Measurements from ENCODE around the gene ALKBH6.

ALKBH6 gene

GRCh38 chr19:36025541-36025940 is 11.5 kb upstream of the ALKBH6 start:
- H3K27ac ChIP-seq (ENCODE audit: low read length): no peak overlapping the region
- H3K79me2 ChIP-seq (ENCODE audit: insufficient read depth, low read length): no peaks in the 10 kb centered on the region
- no peak overlapping the region for H3K4me3 ChIP-seq (ENCODE audit: low read depth in 1 of 2, low read length in 2 of 2)
- H3K27me3 ChIP-seq (ENCODE audit: insufficient read depth, low read length, poor library complexity): no peaks in the 10 kb centered on the region
- peaks cover 66% of the 10 kb centered on the region for H3K36me3 ChIP-seq (ENCODE audit: insufficient read depth, low read length)
- DNase-seq (no peak), ATAC-seq (ENCODE audit: insufficient read depth, low read depth) (no peak)
- H3K4me1 ChIP-seq (ENCODE audit: insufficient read depth, low read length): no peaks in the 10 kb centered on the region
- H2AFZ ChIP-seq (ENCODE audit: low read depth, low read length): no peak overlapping the region
- H3K4me2 ChIP-seq (ENCODE audit: insufficient read depth, low read length): no peak overlapping the region
- H4K20me1 ChIP-seq (ENCODE audit: insufficient read depth, low read length): no peaks in the 10 kb centered on the region; the same call in 1 of the 2 replicates
- H3K9me3 ChIP-seq (ENCODE audit: insufficient read depth, low read length, severe bottlenecking): no peaks in the 10 kb centered on the region
- no peak for TF ChIP-seq EZH2 (IDR thresholded peaks at IDR 0.05; ENCODE audit: borderline replicate concordance, low read depth, low read length, severe bottlenecking)
- TF ChIP-seq, protein P1, sequence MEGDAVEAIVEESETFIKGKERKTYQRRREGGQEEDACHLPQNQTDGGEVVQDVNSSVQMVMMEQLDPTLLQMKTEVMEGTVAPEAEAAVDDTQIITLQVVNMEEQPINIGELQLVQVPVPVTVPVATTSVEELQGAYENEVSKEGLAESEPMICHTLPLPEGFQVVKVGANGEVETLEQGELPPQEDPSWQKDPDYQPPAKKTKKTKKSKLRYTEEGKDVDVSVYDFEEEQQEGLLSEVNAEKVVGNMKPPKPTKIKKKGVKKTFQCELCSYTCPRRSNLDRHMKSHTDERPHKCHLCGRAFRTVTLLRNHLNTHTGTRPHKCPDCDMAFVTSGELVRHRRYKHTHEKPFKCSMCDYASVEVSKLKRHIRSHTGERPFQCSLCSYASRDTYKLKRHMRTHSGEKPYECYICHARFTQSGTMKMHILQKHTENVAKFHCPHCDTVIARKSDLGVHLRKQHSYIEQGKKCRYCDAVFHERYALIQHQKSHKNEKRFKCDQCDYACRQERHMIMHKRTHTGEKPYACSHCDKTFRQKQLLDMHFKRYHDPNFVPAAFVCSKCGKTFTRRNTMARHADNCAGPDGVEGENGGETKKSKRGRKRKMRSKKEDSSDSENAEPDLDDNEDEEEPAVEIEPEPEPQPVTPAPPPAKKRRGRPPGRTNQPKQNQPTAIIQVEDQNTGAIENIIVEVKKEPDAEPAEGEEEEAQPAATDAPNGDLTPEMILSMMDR (IDR thresholded peaks at IDR 0.05; ENCODE audit: borderline replicate concordance, extremely low read depth, low read length, poor library complexity, severe bottlenecking): no peak
- no peak overlapping the region for H3K9ac ChIP-seq (ENCODE audit: low read depth, low read length)

GRCh38 chr19:36023432-36023831 is 9.4 kb upstream of the ALKBH6 start:
- Histone ChIP-seq H3K36me3 (ENCODE audit: insufficient read depth, low read length) (peaks cover 63% of the 10 kb centered on the region), H3K4me3 (ENCODE audit: low read depth in 1 of 2, low read length in 2 of 2) (no peak overlapping the region), H3K9me3 (ENCODE audit: insufficient read depth, low read length, severe bottlenecking) (no peaks in the 10 kb centered on the region), H3K4me1 (ENCODE audit: insufficient read depth, low read length) (no peaks in the 10 kb centered on the region), H3K9ac (ENCODE audit: low read depth, low read length) (no peak overlapping the region), H3K27me3 (ENCODE audit: insufficient read depth, low read length, poor library complexity) (no peaks in the 10 kb centered on the region), H3K79me2 (ENCODE audit: insufficient read depth, low read length) (no peaks in the 10 kb centered on the region), H3K27ac (ENCODE audit: low read length) (no peak overlapping the region), H4K20me1 (ENCODE audit: insufficient read depth, low read length) (no peaks in the 10 kb centered on the region; the same call in 1 of the 2 replicates), H3K4me2 (ENCODE audit: insufficient read depth, low read length) (no peak overlapping the region), H2AFZ (ENCODE audit: low read depth, low read length) (no peak overlapping the region)
- no peak for DNase-seq
- no peak for TF ChIP-seq EZH2 (IDR thresholded peaks at IDR 0.05; ENCODE audit: borderline replicate concordance, low read depth, low read length, severe bottlenecking)
- TF ChIP-seq, protein P1 (IDR thresholded peaks at IDR 0.05; ENCODE audit: borderline replicate concordance, extremely low read depth, low read length, poor library complexity, severe bottlenecking): no peak
- no peak for ATAC-seq (ENCODE audit: insufficient read depth, low read depth)

- Histone ChIP-seq H4K20me1 (ENCODE audit: insufficient read depth, low read length) (no peaks in the 10 kb centered on the region), H3K4me3 (ENCODE audit: low read depth in 1 of 2, low read length in 2 of 2) (no peak overlapping the region), H3K36me3 (ENCODE audit: insufficient read depth, low read length) (peaks cover 53% of the 10 kb centered on the region), H2AFZ (ENCODE audit: low read depth, low read length) (no peak overlapping the region), H3K27me3 (ENCODE audit: insufficient read depth, low read length, poor library complexity) (no peaks in the 10 kb centered on the region), H3K79me2 (ENCODE audit: insufficient read depth, low read length) (peaks cover 22% of the 10 kb centered on the region), H3K27ac (ENCODE audit: low read length) (no peak overlapping the region), H3K4me1 (ENCODE audit: insufficient read depth, low read length) (peaks cover 15% of the 10 kb centered on the region), H3K4me2 (ENCODE audit: insufficient read depth, low read length) (no peak overlapping the region), H3K9ac (ENCODE audit: low read depth, low read length) (no peak overlapping the region), H3K9me3 (ENCODE audit: insufficient read depth, low read length, severe bottlenecking) (no peaks in the 10 kb centered on the region)
- ATAC-seq (ENCODE audit: insufficient read depth, low read depth): no peak
- no peak for TF ChIP-seq EZH2 (IDR thresholded peaks at IDR 0.05; ENCODE audit: borderline replicate concordance, low read depth, low read length, severe bottlenecking)
- TF ChIP-seq, protein P1 (IDR thresholded peaks at IDR 0.05; ENCODE audit: borderline replicate concordance, extremely low read depth, low read length, poor library complexity, severe bottlenecking): no peak
- DNase-seq: no peak
Measured at GRCh38 chr19:36019061-36019670, 5.2 kb upstream of the ALKBH6 start.
